IPS-NIHi11 (cell line): ENCODE measurements around the gene MTFR1L.

Source experiments
- DNase-seq: peaks from one replicate; pipeline ENCODE4 v3.0.0; 2012; ENCODE audit warnings: mixed read lengths, low spot score

MTFR1L gene

GRCh38 chr1:25861316-25862286 is 41.8 kb downstream of the MTFR1L start:
- no peak for DNase-seq

GRCh38 chr1:25862785-25863485 is 43.2 kb downstream of the MTFR1L start:
- DNase-seq = no peak

- no peak for DNase-seq
Observed at GRCh38 chr1:25863486-25864262, 43.9 kb downstream of the MTFR1L start.

- no peak for DNase-seq
Observed at GRCh38 chr1:25864434-25864833, 44.7 kb downstream of the MTFR1L start.

- no peak for DNase-seq
Observed at GRCh38 chr1:25866288-25866687, 46.5 kb downstream of the MTFR1L start.

- peak; percentile 45 for DNase-seq
Observed at GRCh38 chr1:25867210-25867991, 47.6 kb downstream of the MTFR1L start.

- peak; percentile 45 for DNase-seq
Observed at GRCh38 chr1:25869909-25870606, 50.3 kb downstream of the MTFR1L start.

GRCh38 chr1:25870614-25871013 is 50.9 kb downstream of the MTFR1L start:
- DNase-seq = no peak

GRCh38 chr1:25871086-25871703 is 51.4 kb downstream of the MTFR1L start:
- DNase-seq = no peak

- DNase-seq = no peak
Observed at GRCh38 chr1:25871704-25872494, 52.1 kb downstream of the MTFR1L start.

- no peak for DNase-seq
Observed at GRCh38 chr1:25872713-25873112, 53.0 kb downstream of the MTFR1L start.

- DNase-seq = no peak
Observed at GRCh38 chr1:25873120-25873519, 53.4 kb downstream of the MTFR1L start.

- DNase-seq = no peak
Observed at GRCh38 chr1:25874209-25874608, 54.5 kb downstream of the MTFR1L start.

GRCh38 chr1:25874635-25875153 is 54.9 kb downstream of the MTFR1L start:
- DNase-seq = no peak

GRCh38 chr1:25875154-25875855 is 55.6 kb downstream of the MTFR1L start, which contains the start of gene PAQR7:
TSS of gene PAQR7 (minus strand) at chr1:25875708. CDS start at chr1:25863839, 11,869 bp downstream.
- DNase-seq = peak; percentile 88

- peak; percentile 71 for DNase-seq
Observed at GRCh38 chr1:25875856-25876692, 56.3 kb downstream of the MTFR1L start.

GRCh38 chr1:25876693-25877077 is 56.9 kb downstream of the MTFR1L start:
- no peak for DNase-seq

- DNase-seq = no peak
Observed at GRCh38 chr1:25877155-25877554, 57.4 kb downstream of the MTFR1L start.
